ENCODE results near the gene CADM2. TPM values are rescaled to one million over a fixed set of nuclear protein-coding genes. Genes with fewer than 3 reads are reported as not detected.

The CADM2 gene
- total RNA-seq, 1 experiment from 2014 or later, result 10.9 TPM

DNA sequence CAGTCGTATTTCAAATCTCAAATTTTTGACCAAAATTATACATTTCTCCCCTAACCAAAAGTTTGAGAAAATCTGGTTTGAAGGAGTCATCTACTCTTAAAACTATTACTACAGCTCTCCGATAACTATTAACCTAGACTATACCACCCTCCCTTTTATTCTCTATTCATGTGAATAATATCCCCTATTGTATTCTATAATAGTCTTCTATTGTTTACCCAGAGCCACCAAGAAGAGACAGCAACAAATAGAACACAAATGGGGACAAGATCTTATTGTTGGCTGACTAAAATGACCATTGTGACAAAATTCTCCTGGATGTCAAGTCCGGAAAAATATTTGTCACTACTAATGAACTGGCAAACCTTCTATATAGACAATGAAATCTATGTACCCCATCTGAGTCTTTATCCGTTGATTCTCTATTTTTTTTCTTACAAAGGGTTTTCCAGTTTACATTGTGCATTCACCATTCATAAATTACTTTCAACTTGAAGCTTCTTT, 618.0 kb downstream of the CADM2 start:
- H3K27me3 ChIP-seq (ENCODE audit: insufficient read depth, low read length), result no peaks in the 10 kb centered on the region
- TF ChIP-seq, protein P1, sequence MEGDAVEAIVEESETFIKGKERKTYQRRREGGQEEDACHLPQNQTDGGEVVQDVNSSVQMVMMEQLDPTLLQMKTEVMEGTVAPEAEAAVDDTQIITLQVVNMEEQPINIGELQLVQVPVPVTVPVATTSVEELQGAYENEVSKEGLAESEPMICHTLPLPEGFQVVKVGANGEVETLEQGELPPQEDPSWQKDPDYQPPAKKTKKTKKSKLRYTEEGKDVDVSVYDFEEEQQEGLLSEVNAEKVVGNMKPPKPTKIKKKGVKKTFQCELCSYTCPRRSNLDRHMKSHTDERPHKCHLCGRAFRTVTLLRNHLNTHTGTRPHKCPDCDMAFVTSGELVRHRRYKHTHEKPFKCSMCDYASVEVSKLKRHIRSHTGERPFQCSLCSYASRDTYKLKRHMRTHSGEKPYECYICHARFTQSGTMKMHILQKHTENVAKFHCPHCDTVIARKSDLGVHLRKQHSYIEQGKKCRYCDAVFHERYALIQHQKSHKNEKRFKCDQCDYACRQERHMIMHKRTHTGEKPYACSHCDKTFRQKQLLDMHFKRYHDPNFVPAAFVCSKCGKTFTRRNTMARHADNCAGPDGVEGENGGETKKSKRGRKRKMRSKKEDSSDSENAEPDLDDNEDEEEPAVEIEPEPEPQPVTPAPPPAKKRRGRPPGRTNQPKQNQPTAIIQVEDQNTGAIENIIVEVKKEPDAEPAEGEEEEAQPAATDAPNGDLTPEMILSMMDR (conservative IDR thresholded peaks at IDR 0.05), result no peak
- Mint-ChIP-seq H3K27ac (peak overlapping the region in 1 of 3 experiments; percentile 31; a peak in 1 of 7 replicates), H3K27me3 (ENCODE audit: low read depth) (no peaks in the 10 kb centered on the region), H3K36me3 (ENCODE audit: insufficient read depth in 1 of 3, low read depth in 3 of 3) (no peaks in the 10 kb centered on the region; a peak in 1 of 7 replicates), H3K4me3 (no peak overlapping the region), H3K4me1 (peaks cover 7 to 9% of the 10 kb centered on the region in 2 experiments), H3K9me3 (no peaks in the 10 kb centered on the region)
- H3K4ac ChIP-seq (ENCODE audit: low read depth, low read length), result no peak overlapping the region
- H3K4me1 ChIP-seq (ENCODE audit: insufficient read depth, low read length), result no peaks in the 10 kb centered on the region
- H4K20me1 ChIP-seq (ENCODE audit: control insufficient read depth, insufficient read depth, insufficient read length), result no peaks in the 10 kb centered on the region
- H3K23me2 ChIP-seq (ENCODE audit: insufficient read length, low read depth, low read length, poor library complexity, severe bottlenecking), result no peaks in the 10 kb centered on the region
- H2AK5ac ChIP-seq (ENCODE audit: insufficient read length, low read length), result no peak overlapping the region
- H2BK12ac ChIP-seq (ENCODE audit: insufficient read length, low read depth, low read length), result no peak overlapping the region
- no peak overlapping the region for H2BK5ac ChIP-seq (ENCODE audit: insufficient read length, low read length)
- H3K79me2 ChIP-seq (ENCODE audit: insufficient read depth, low read length), result no peaks in the 10 kb centered on the region
- H2AFZ ChIP-seq (ENCODE audit: low read length), result no peak overlapping the region
- H3K27ac ChIP-seq (ENCODE audit: insufficient read length, low read depth, low read length), result no peak overlapping the region
- no peak overlapping the region for H3K18ac ChIP-seq (ENCODE audit: insufficient read length, low read depth, low read length)
- no peaks in the 10 kb centered on the region for H3K79me1 ChIP-seq (ENCODE audit: insufficient read depth, low read depth, low read length, poor library complexity, severe bottlenecking)
- no peak overlapping the region for H3K56ac ChIP-seq (ENCODE audit: insufficient read length, low read depth, low read length)
- DNase-seq, result no peak
- H3K9ac ChIP-seq (ENCODE audit: extremely low read depth, insufficient read length, low read length), result no peak overlapping the region
- H2BK20ac ChIP-seq (ENCODE audit: low read depth, low read length, poor library complexity, severe bottlenecking), result no peak overlapping the region
- H4K8ac ChIP-seq (replicated peaks; ENCODE audit: insufficient read length, low read depth, low read length), result no peak overlapping the region
- no peak overlapping the region for H3K23ac ChIP-seq (ENCODE audit: insufficient read length, low read depth, low read length)
- H2BK120ac ChIP-seq (ENCODE audit: low read depth, low read length, poor library complexity, severe bottlenecking), result no peak overlapping the region
- WGBS (ENCODE audit: extremely low coverage, insufficient read length, low lambda C conversion rate), result no CpG with 5 or more reads among the region's 4 CpGs
- H2BK15ac ChIP-seq (ENCODE audit: low read depth, low read length), result no peak overlapping the region
- no peak overlapping the region for H3K4me2 ChIP-seq (ENCODE audit: insufficient read depth, insufficient read length, low read length)
- no peak overlapping the region for H4K5ac ChIP-seq (ENCODE audit: insufficient read length, low read depth, low read length)
- no peak overlapping the region for H3K14ac ChIP-seq (ENCODE audit: insufficient read depth, low read length)
- no peak overlapping the region for H4K91ac ChIP-seq (ENCODE audit: insufficient read length, low read depth, low read length)
- H3K9me3 ChIP-seq (ENCODE audit: control insufficient read depth, low read depth, low read length), result no peaks in the 10 kb centered on the region
- H3T11ph ChIP-seq (ENCODE audit: low read length), result no peak overlapping the region

All from H9 (cell line).